Epithelial cell of esophagus (primary cell): ENCODE data around the gene ELOB.

Source experiments
- DNase-seq: peaks from one replicate; pipeline ENCODE4 v3.0.0; 2010; ENCODE audit warnings: low read depth
- H3K4me3 ChIP-seq: 2 replicates; pipeline ENCODE4 v1.5.1; 2011; ENCODE audit warnings: mild to moderate bottlenecking, low read length, control low read depth
- TF ChIP-seq, protein P1 (sequence below): IDR thresholded peaks from 2 replicates; pipeline ENCODE4 v1.5.1; 2011; ENCODE audit warnings: low read depth, mild to moderate bottlenecking, low read length, control low read depth, inconsistent platforms; ENCODE audit not compliant: insufficient read depth; ENCODE audit errors: missing control alignments

ELOB gene

DNA sequence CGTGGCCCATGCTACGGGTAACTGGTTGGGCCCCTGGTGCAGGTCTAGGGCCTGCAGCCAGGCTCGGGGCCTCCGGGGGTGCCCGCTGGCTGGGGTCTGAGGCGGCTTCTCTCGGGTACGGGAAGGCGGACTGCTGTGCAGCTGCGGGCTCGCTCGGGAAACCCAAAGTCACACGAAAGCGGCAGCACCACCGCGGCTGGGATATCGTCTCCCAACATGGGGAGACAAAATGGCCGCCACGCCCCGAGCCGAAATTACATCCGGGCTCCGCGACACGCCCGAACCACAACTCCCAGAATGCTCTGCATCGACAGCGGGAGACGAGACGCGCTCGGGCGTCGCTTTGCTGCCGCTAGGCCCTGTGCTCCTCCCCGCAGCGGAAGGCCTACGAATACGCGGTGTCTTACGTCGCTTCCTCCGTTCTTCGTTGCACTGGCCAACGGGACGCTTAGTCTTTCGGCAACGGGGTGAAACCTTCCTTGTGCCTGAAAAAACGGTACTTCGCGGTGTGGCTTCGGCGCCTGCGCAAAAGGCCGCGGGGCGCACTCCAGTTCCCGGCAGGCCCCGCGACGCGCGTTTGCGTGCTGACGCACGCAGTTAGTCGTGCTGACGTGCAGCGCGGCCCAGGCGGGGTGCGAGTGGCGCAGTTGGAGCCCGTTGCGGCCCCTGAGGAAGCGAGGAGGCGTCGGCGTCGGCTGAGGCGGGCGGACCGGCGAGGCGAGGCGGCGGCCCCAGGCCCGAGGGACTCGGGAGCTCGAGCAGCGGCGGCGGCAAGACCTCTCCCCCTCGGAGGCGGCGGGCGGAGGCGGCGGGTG lies 24.8 kb downstream of the ELOB start, which contains the start of gene SRRM2:
Gene SRRM2, plus strand, starts transcription at position 604 of the 815 bp plus-strand sequence. CDS start 3,727 bp downstream, outside the sequence.
- TF ChIP-seq, protein P1, sequence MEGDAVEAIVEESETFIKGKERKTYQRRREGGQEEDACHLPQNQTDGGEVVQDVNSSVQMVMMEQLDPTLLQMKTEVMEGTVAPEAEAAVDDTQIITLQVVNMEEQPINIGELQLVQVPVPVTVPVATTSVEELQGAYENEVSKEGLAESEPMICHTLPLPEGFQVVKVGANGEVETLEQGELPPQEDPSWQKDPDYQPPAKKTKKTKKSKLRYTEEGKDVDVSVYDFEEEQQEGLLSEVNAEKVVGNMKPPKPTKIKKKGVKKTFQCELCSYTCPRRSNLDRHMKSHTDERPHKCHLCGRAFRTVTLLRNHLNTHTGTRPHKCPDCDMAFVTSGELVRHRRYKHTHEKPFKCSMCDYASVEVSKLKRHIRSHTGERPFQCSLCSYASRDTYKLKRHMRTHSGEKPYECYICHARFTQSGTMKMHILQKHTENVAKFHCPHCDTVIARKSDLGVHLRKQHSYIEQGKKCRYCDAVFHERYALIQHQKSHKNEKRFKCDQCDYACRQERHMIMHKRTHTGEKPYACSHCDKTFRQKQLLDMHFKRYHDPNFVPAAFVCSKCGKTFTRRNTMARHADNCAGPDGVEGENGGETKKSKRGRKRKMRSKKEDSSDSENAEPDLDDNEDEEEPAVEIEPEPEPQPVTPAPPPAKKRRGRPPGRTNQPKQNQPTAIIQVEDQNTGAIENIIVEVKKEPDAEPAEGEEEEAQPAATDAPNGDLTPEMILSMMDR = no peak
- peak; percentile 96 for DNase-seq
- peak within 1 kb of the TSS; percentile 57 for H3K4me3 ChIP-seq

DNA sequence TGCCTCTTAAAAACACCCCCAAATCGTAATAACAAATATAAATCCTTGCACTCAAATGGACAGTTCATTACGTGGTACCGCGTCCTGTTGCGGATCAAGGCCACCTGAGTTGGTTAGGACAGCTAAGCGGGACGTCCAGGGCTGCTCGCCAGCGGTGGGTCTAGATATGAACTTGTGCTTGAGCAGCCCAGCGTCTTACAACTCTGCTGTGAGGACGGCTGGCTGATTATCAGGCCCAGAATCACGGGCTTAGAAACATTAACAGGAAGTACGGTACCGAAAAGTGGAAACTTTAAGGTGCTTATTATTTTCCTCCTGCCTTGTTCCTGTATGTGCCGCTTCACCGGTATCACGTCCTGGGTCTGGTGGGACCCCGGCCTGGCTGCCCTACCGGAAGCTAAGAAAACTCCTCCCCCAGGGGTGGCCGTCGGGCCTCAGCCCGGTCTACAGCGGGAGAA lies 25.5 kb downstream of the ELOB start:
- TF ChIP-seq, protein P1 = no peak
- H3K4me3 ChIP-seq = peak overlapping the region; percentile 57
- no peak for DNase-seq

DNA sequence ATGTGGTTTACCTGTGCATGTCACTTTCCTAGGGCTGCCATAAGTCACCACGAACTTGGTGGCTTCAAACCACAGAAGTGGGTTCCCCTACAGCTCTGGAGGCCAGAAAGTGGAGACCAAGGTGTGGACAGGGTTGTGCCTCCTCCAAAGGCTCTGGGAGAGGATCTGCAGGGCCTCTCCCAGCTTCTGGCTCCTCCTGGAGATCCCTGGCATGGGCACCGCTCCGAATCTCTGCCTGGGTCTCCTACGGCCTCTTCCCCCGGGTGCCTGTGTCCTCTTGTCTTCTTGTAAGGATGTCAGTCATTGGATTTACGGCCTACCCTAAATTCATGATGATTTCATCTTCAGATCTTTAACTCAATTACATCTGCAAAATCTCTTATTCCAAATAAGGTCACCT lies 27.1 kb downstream of the ELOB start:
- DNase-seq = no peak
- H3K4me3 ChIP-seq = no peak overlapping the region
- TF ChIP-seq, protein P1 = no peak

DNA sequence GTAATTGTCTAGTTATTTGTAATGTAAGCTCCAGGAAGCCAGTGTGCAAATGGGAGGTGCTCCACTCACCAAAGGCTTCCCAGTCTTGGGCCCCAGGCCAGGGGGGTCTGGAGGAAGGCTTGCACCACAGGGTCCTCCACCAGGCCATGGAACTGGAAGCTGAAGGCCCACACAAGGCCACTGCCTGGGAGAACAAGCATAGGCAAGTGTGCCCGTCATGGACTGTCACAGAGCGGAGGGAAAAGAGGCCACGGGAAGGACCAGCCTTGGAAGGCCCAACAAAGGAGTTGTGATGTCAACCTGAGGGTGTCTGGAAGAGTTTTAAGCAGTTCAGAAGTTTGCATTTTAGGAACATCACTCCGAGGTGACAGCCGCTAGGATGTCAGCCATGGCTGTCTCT lies 27.6 kb downstream of the ELOB start:
- TF ChIP-seq, protein P1 = no peak
- no peak overlapping the region for H3K4me3 ChIP-seq
- DNase-seq = no peak

DNA sequence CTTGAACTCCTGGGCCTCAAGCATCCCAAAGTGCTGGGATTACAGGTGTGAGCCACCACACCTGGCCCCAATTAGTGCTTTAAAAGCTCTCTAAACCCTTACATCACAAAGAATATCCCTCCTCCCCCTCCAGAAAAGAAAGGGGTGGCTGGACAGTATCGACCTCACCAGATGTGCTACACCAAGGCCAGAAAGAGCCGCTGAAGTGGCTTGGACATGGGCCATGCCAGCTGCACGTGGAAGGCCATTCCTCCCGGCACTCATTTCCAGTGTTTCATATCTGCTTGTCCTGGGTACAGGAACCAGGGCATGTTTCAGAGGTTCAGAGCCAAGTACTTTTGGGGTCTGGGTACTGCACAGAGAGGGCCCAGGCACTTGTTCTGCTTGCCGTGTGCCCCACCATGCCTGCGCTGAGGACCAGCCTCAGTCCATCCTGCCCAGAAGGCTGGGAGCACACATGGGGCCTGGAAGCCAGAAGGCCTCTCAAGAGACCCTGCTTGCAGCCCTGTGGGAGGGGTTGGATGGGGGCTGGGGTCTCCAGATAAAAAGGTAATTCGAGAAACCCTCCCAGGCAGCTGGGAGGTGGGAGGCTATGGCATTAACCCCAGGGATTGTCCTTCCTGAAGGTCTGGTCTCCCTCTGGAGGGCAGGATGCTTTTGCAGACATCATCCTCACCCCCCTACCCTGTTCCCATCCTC lies 28.2 kb downstream of the ELOB start:
- no peak overlapping the region for H3K4me3 ChIP-seq
- TF ChIP-seq, protein P1 = no peak

DNA sequence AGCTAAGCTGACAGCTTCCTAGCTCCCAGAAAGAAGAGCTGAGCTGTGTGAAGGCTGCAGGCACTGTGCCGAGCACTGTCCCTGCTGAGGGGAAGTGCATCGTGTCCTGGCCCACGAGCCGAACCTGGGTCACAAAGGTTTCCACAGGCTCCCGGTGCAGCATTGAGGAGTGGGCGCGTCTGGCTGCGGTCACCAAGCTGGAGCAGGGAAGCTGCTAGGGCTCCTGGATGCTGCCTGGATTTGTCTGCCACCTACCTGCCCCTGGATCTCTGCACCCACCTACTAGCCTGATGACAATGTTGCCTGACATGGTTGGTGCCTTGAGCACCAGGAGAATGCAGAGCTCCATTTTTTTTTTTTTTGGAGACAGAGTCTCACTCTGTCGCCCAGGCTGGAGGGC lies 31.1 kb downstream of the ELOB start:
- no peak for DNase-seq
- H3K4me3 ChIP-seq = no peak overlapping the region
- TF ChIP-seq, protein P1 = no peak

More for the DNA sequence above, 28.2 kb downstream of the ELOB start:
- no peak for DNase-seq
